DOHH2 (cell line): ENCODE measurements around the gene UGT1A3.

Experiments used
- CTCF ChIP-seq: fragments of 200-600 bp; sonication (generic); IDR thresholded peaks from one replicate; pipeline ENCODE4 v1.5.1; 2014; ENCODE audit warnings: antibody characterized with exemption, mild to moderate bottlenecking, low read depth, low read length; ENCODE audit not compliant: poor library complexity, severe bottlenecking
- EZH2phosphoT487 ChIP-seq: fragments of 200-600 bp; sonication (generic); IDR thresholded peaks from 2 replicates; pipeline ENCODE4 v1.6.1; 2017; ENCODE audit warnings: borderline replicate concordance, mild to moderate bottlenecking, antibody characterized with exemption, low read length, moderate library complexity, mixed read lengths

DNA sequence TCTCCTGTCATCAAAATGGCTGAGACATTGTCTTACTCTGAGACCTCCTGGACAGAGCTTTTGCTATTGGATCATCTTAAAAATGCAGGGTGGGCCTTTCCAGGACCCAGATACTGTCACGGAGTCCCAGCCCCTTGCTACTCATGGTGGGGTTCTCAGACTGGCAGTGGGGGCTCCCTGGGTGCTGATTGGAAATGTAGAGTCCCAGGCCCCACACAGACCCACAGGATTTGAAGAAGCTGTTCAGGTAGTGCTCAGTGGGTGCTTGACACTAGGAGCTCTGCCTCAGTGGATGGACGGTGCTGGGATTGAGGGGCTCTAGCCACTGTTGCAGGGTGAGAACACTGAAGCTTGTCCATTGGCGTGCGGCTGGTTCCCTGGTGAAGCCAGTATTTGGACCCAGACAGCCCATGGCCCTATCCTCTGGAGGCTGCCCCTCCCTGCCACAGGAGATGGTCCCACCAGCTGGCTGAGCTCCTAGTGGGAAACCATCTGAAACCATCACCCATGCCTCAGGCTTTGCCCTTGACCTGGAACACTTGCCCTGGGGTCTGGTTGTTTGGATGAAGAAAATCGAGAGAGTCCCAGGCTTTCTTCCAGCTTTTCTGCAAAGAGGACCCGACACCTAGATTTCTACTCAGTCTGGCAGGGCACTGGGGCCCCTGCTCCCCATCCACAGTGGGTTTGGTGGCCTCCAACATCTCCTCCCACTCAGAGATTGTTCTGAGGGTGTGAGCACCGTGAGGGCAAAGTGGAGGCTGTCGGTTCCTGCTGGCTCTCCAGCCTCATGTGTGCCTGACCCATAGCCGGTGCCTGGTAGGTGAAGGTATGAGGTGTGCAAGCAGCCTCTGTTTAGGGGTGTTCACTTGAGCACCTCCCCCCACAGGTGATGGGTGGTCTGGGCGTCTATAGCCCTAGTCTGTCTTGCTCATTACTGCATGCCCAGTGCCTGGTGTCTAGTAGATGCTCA, 79.4 kb downstream of the UGT1A3 start:
- no peak for TF ChIP-seq CTCF
- no peak for TF ChIP-seq EZH2phosphoT487
